NCI-H1105 treated with DMSO at 0.1 percent for 48 hours (cell line): Measurements from ENCODE around the gene DPF1.
A peak's percentile ranks its signal among the peaks of the same experiment; 100 is the strongest.

ENCODE experiments used
- DNase-seq: peaks from one replicate; lab custom pipeline; 2025; lab: John Stamatoyannopoulos, UW

DPF1 gene

DNA sequence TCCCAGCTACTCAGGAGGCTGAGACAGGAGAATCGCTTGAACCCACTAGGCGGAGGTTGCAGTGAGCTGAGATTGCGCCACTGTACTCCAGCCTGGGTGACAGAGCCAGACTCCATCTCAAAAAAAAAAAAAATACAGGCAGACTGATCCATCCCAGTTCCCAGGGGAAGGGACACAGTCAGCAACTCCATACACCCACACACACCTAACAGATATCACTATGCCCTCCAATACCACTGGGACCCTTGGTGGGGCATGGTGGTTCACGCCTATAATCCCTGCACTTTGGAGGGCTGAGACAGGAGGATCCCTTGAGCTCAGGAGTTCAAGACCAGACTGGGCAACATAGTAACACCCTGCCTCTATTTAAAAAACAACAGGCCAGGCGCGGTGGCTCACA is 2.6 kb downstream of the DPF1 start:
- no peak for DNase-seq

DNA sequence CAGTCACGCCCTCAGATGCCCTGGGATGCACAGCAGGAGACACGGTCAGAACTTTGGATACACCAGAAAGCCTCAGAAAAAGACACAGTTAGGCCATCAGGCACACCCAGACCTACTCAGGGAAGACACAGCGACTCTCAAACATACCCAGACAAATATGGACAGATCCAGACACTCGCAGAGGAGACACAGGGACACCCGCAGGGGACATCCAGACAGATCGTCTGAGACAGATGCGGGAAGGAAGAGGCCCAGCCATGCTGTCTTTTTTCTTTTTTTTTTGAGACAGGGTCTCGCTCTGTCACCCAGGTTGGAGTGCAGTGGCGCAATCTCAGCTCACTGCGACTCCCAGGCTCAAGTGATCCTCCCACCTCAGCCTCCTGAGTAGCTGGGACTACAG is 4.8 kb downstream of the DPF1 start:
- DNase-seq, result no peak

DNA sequence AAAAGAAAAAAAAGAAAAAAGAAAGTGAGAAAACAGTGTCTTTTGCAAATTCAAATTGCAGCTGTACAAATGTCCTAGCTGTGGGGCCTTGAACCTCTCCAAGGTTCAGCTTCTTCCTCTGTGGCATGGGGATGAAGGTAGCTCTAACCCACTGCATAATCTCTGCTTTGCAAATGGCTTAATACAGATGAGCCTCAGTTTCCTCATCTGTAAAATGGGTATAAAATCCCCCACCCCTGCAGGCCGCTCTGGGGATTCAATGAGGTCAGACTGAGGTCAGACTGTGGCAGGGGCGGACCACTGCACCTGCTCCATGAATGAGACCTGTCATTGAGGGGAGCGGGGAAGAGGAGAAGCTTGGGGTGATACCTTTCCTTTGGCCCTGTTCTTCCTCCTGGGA is 5.8 kb downstream of the DPF1 start:
- no peak for DNase-seq

DNA sequence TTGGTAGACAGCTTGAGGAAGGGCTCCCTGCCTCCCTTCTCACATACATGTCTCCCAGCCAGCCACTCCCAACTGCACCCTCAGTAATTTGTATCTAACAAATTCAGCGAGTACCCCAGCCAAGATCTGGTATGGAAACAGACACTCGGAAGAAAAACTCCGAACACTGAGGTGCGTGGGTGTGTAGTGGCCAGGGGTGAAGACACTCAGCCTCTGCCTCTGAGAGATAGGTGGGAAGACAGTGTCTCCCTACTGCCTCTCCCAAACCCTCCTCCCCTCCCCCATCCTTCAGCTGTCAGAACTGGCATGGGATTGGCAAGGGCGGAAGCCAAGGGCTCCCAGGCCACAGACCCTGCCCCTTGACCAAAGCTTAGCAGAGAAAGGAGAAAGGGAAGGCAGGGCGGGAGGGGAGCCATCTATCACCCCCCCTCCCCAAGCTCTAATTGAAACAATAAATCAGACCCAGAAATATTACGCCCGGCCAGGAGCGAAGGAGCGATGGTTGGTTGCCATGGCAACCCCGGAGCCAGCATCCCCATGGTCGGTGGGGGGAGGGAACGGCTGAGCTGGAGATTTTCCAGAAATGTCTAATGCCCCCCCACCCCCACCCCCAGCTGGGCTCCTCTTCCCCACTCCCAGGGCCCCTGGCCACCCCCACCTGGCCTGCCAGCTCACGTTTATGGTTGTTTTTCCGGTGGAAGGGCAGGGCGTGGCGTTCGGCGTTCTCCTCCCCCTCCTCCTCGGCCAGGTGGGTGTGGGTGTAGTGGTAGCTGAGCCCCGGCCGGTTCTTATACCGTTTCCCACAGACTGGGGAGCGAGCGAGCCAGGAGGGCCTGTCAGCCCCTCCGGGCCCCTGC is 7.0 kb downstream of the DPF1 start:
- DNase-seq, result no peak

DNA sequence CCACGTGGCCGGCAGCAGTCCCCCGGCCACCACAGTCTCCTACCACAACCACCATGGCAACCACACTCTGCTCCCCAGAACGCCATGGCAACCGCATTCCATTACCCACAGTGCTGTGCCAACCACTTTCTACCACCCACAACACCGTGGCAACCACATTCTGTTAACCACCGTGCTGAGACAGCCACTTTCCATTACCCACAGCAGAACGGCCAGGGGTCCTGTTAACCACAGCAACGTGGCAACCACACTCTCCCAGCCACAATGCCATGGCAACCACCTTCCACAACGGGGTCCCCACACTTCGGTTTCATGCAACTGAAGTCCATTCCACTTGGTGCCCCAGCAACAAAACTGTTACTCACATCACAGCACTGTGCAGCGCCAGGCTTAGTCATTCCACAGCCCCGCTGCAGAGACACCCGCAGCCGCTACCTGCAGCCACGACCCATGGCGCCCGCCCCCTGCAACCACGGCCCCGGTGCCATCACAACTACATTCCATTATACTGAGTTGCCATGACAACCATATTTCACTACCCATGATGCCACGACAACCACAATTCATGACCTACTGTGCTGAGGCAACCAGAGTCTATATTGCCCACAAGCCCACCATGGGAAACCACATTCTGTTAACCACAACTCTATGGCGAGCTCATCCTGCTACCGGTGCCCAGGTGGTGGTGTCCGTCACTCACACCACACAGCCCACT is 10.0 kb downstream of the DPF1 start:
- no peak for DNase-seq

DNA sequence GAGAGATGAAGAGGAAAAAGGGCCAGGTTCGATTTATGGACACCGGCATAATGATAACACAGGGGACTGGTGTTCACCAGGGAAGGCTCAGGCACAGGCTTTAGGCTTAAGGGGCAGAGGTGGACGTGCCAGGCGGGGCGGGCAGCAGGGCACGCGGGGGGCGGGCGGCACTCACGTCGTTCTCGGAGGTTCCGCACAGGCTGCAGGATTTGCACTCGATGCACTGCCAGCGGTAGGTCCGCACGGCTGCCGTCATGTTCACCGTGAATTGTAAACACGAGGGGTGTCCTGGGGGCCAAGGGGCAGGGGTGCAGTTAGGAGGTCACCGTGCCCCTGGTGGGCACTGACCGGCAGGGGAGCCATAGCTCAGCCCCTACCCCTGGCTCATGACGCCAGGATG is 10.6 kb downstream of the DPF1 start:
- DNase-seq, result no peak

DNA sequence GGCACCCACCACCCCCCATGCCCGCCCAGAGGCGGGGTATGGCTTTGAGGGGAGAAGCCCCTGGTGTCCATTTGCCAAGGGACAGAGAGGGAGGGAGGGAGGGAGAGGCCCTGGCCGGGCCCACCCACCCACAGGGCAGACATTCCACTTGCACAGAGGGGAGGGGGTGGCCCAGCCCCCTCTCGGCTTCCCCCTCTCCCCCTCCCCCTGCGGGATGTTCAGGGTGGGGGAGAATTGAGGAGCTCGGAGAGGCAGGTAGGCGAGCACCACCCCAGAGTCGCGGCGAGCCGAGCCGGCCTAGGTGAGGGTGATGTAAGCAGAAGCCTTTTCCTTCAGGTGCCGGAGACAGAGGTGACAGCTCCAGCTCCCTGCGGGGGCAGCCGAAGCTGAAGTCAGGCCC is 12.3 kb downstream of the DPF1 start:
- no peak for DNase-seq

DNA sequence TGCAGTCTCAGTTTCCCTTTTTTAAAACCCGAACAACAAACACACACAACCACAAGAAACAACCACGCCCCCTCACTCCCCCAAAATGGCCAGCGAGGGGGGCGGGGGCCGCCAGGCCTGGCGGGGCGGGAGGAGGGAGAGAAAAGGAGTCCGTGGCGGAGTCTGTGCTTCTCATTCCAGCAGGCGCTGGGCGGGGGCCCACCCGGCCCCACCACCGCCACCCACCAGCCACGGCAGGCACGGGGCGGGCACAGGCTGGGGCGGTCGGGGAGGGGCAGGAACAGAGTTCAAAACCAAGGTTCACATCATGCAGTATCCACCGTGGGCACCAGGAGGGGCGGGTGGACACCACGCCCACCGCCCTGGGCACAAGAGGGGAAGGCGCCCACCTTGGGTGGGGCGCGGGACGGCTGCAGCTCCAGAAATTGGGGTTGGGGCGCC is 12.9 kb downstream of the DPF1 start:
- no peak for DNase-seq

DNA sequence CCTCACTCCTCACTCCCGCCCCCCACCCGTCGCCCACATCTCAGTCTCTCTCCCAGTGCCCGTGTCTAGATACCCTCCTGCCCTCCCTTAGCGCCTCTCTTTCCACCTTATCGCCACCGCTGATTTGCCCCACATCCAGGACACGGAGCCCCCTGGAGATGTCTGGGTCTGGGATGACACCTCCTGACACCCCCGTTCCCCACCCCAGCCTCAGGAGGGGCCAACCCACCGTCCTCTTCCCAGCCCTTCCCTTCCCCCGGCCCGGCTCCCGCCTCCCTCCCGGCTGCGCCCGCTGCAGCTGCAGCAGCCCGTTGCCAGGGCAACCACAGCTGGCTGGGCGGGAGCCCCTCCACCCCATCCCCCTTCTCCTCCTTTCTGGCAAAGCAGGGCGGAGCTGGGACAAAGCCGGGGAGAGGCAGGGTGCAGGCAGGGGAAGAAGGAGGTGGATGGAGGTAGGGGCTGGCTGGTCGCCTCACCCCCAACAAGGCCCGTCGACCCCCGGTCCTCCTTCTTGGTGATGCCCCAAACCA is 13.5 kb downstream of the DPF1 start:
- peak; percentile 85 for DNase-seq

DNA sequence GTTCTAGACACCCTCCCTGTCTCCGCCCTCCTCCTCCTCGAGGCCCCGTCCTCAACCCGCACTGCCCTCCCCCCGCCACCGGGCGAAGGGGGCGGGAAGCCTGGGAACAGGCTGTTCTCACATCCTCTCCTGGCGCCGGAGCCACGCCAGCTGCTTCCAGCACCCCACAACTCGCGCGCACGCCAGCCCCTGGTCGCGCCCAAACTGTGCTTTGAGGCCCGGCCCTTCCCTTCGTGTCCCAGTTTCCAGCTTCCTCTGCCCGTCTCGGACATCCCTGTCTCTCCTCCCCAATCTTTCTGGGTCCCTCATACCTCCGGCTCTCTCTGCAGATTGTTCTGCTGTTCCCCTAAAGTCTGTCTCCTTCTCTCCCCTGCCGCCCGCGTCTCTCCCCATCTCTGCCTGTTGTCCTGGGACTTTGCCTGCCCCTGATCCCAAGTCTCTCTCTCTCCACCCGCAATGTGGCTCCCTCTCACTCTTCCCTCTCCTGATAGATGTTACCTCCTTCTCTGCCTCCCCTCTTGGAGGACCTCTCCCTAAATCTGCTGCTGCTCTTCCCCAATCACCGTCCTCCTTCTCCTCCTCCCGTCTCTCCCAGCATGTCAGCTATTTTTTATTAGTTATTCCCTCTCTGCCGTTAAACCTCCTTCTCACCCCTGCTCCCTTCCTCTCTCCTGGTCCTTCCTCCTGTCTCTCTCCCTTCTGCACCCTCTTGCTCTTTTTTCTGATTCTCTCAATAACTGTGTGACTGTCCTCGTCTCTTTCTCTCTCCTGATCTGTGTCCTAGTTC is 14.2 kb downstream of the DPF1 start:
- peak; percentile 61 for DNase-seq

DNA sequence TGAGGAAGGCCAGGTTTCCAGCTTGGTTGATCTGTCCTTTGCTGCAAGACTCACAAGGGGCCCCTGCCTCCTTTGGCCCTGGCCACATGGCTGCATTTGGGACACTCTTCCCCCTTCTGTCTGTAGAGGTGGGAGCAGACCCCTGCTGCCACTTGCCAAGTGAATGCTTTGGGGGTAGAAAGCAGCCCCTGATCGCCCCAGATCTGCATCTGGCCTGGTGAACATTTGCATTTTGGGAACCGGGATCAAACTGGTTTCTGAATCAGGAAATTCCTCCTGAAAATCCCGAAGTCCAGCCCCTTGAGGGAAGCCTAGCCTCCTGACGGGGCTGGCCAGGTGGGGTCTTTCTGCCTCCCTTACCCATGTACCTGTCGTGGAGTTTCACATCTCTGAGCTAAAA is 14.9 kb downstream of the DPF1 start:
- DNase-seq, result no peak

DNA sequence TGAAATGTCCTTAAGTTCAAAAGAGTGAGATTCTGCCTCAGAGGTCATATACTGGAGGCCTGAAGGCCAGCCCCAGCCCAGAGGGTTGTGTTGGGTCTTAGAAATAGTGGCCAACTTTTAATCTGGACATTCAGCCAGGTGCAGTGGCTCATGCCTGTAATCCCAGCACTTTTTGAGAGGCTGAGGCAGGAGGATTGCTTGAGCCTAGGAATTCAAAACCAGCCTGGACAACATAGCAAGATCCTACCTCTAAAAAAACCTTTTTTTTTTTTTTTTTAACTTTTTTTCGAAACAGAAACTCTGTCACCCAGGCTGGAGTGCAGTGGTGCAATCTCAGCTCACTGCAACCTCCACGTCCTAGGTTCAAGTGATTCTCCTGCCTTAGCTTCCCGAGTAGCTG is 15.5 kb downstream of the DPF1 start:
- no peak for DNase-seq

DNA sequence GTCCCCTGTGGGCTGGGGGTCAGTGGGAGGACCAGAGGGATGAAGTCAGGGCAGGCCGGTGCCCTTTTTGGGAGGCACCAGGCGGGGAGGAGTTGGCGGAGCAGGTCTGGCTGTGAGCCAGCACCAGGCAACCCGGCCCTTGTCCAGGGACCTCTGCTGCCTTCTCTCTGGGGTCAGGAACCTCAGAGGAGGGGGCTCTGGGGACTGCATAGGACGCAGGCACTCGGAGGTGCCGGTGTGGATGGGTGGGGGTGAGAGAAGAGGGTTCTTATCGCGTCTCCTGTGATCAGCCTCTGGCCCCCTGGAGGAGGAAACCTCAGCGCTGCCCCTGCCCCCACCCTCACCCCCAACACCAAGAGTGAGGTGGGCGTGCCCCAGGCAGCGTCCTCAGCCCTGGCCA is 16.5 kb downstream of the DPF1 start:
- no peak for DNase-seq

DNA sequence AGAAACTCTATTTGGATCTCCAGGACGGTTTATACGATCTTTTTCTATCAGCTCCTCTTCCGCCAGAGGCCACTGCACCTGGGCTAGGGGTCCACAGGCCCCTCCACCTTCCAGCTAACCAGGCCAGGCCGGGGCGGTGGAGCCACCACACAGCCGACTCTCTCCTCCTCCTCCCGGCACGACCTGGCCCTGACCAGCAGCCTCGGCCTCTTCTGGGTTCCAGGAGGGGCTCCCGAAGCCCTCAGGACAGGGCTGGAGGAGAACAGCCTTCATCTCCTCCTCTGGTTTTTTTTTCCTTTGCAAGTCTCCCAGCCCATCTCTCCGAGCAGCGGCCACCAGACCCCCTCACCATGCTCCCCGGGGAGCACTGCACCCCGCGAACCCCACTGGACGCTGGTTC is 17.1 kb downstream of the DPF1 start:
- no peak for DNase-seq

DNA sequence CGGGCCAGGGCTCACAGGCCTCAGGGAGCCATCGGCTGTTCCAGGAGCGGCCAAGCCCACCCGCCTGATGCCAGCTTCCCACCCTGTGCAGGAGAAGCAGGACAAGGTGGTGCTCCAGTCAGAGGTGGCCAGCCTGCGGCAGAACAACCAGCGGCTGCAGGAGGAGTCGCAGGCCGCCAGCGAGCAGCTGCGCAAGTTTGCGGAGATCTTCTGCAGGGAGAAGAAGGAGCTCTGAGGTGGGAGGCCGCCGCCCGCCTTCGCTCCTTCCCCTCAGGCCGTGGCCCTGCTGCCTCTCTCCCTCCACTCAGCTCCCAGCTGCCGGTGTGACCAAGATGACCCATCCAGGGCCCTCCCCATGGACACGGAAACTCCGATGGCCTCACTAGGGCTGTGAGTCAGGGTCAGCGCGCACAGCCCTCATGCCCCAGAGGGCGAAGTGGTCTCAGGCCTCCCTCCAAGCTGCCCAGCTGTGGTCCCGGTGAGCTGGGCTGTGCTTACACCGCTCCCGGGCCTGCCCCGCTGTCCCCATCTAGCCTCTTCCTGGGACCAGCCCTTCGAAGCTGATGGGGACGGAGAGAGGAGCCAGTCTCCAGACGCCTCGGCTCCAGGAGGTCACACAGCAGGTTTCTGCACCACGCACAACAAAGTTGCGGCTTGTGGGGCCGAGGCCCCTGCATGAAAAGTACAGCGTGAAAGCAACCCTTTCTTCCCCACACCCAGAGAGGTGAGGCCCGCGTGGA is 17.8 kb downstream of the DPF1 start:
- no peak for DNase-seq

DNA sequence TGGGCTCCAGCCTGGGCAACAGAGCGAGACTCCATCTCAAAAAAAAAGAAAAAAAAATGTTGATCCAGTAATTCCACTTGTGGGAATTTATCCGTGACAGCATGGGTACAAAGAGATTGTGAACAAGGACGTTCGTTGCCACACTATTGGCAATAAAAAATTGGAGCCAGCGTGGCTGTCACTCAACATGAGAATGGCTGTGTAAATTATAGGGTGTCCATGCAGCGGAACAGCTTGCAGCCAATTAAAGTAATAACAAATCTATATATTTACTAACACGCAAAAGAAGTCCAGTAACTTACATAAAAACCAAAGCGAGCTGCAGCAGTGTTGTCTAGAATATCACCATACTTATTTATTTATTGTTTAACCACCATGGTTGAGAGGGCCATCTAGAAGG is 19.3 kb downstream of the DPF1 start:
- DNase-seq, result no peak

DNA sequence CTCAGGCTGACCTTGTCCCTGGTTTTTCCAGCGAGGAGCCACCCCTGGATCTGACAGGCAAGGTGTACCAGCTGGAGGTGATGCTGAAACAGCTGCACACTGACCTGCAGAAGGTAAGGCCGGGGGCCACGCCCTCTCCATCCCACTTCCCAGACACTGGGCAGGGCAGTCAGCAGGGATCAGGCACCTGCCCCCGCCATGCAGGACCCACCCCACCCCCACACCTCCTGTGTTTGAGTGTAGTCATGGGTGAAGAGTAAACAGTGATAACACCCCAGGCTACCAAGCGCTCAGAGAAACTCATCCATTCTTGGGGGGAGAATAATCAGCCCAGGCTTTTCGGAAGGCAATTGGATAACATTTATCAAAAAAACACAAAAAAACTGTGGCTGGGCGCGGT is 19.9 kb downstream of the DPF1 start:
- DNase-seq, result no peak

DNA sequence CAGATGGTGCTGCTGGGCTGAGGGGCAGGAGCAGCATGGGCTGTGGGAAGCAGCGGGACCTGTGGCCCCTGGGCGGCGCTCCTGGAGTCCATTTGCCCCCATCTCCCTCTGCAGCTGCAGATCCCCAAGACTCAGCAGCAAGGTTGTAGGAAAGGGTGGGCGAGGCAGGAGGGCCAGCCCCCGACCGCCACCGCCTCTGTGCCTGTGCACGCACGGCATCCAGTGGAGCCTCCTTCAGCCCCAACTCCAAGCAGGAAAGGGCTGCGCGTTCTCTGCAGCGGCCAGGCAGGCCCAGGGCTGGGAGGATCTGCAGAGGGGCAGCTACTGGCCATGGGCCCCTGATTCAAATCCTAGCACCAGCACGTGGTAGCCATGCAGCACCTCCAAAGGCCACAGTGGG is 20.8 kb downstream of the DPF1 start:
- no peak for DNase-seq

DNA sequence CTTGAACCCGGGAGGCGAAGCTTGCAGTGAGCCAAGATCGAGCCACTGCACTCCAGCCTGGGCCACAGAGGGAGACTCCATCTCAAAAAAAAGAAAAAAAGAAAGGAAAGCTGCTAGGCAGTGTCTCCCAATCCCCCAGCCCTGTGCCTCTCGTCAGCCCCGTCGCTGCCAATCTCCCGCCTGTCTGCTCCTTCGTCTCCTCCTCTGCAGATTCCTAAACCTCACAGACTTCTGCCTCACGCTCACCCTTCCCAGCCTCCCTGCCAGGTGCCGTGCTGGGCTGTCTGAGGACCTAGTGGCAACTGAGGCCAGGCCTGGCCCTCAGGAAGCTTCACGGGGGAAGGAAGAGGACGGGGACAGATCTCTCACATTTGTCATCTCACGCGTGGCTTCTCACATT is 21.5 kb downstream of the DPF1 start:
- DNase-seq, result no peak

DNA sequence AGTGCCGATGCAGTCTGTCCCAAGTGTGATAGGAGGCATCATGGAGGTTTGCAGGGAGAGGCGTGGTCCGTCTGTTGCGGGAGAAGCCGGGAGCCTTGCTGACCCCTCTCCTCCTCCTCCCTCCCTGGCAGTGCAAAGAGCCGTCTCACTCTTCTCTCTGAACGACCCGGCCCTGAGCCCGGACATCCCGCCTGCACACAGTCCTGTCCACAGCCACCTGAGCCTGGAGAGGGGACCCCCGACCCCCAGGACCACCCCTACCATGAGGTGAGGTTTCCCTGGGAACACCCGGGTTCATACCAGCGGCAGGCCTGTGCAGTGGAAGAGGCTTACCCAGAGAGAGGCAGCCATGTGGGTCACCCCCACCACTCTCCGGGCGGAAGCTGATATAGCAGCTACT is 22.3 kb downstream of the DPF1 start:
- no peak for DNase-seq

DNA sequence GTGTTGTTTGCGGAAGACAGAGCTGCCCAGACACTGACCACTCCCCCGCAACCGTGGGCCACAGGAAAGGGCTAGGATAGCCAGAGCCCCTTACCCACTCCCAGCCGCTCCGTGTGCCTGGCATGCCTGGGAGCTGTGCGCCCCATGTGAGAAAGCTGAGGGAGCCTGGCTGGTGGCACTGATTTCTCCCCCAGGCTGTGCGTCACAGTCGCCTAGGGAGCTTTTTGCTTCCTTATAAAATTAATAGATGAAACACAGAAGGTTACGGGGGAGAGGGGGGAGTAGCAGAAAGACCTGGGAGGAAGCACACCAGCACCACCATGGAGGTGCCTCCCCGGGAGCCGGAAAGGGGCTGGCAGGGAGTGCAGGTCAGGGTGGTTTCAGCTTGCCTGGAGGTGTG is 24.7 kb downstream of the DPF1 start:
- no peak for DNase-seq
